Peyer's patch (tissue), 4 donors: ENCODE measurements around the gene ENOX2.

Source experiments
- CTCF ChIP-seq, 6 experiments: fragments of 450-650 bp in 4 of 6; fragments of 200-600 bp in 2 of 6; sonication (generic) in 1 of 6; IDR thresholded peaks; one replicate each; pipeline ENCODE4 v1.5.1; 2017 to 2019; ENCODE audit warnings: antibody characterized with exemption in 6 of 6, mild to moderate bottlenecking in 3 of 6, moderate library complexity in 1 of 6
- POLR2A ChIP-seq, 2 donors: fragments of 450-650 bp; IDR thresholded peaks; one replicate each; pipeline ENCODE4 v1.5.1; 2017; ENCODE audit warnings: antibody characterized with exemption in 2 of 2, mild to moderate bottlenecking in 2 of 2, moderate library complexity in 2 of 2

- TF ChIP-seq CTCF (IDR thresholded peaks at IDR 0.05) (no peak), POLR2A (IDR thresholded peaks at IDR 0.05) (no peak)
Measured at GRCh38 chrX:130801901-130802300, 101.1 kb downstream of the ENOX2 start.
